ENCODE data around the gene TESK2. TPM values are rescaled to one million over a fixed set of nuclear protein-coding genes. Genes with fewer than 3 reads are reported as not detected.

The TESK2 gene
- total and polyA plus RNA-seq, 12 donors, result 1.1 to 21.4 (median 3.6) TPM

DNA sequence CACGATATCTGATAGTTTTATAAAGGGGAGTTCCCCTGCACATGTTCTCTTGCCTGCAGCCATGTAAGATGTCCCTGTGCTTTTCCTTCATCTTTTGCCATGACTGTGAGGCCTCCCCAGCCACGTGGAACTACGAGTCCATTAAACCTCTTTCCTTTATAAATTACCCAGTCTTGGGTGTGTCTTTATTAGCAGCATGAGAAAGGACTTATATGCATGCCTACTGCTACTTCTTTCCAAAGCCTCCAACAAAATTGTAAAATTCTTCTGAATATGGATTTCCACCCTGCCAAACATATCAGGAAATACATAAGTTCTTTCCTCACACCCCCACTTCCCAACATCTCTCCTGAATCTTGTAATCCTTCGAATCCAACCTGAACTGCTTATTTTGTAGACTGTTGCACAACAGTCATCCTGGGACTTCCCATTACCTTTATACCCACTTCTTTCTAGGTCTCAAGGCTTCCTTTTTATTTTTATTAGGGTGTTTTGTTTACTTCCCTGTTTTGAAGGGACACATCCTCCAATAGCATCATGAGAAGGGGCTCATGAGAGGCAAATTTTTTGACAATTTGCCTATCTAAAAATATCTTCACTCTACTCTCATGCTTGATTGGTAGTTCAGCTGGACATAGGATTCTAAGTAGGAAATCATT, 83.2 kb downstream of the TESK2 start:
- no peaks in the 10 kb centered on the region for H3K27me3 ChIP-seq
- TF ChIP-seq POLR2A (IDR thresholded peaks at IDR 0.05), result no peak
- TF ChIP-seq, protein P1, sequence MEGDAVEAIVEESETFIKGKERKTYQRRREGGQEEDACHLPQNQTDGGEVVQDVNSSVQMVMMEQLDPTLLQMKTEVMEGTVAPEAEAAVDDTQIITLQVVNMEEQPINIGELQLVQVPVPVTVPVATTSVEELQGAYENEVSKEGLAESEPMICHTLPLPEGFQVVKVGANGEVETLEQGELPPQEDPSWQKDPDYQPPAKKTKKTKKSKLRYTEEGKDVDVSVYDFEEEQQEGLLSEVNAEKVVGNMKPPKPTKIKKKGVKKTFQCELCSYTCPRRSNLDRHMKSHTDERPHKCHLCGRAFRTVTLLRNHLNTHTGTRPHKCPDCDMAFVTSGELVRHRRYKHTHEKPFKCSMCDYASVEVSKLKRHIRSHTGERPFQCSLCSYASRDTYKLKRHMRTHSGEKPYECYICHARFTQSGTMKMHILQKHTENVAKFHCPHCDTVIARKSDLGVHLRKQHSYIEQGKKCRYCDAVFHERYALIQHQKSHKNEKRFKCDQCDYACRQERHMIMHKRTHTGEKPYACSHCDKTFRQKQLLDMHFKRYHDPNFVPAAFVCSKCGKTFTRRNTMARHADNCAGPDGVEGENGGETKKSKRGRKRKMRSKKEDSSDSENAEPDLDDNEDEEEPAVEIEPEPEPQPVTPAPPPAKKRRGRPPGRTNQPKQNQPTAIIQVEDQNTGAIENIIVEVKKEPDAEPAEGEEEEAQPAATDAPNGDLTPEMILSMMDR (IDR thresholded peaks at IDR 0.05), result no peak
- 72 to 78% (median 77%) methylated on average over 4 of the region's 4 CpGs for WGBS, 4 donors
- no peak overlapping the region for H3K4me3 ChIP-seq
- no peaks in the 10 kb centered on the region for H3K9me3 ChIP-seq (replicated peaks in 1 of 3)
- H3K27ac ChIP-seq, result no peak overlapping the region
- DNase-seq, result no peak
- peaks cover 0 to 5% of the 10 kb centered on the region in 2 donors for H3K4me1 ChIP-seq (replicated peaks in 1 of 2)
- intact Hi-C loops (cut with DNase I), result no loop called here
- H3K36me3 ChIP-seq (replicated peaks in 1 of 2), result no peaks in the 10 kb centered on the region

GRCh38 chr1:45405636-45406035, 85.3 kb downstream of the TESK2 start:
- TF ChIP-seq, protein P1 (IDR thresholded peaks at IDR 0.05), result no peak
- no peak for TF ChIP-seq POLR2A (IDR thresholded peaks at IDR 0.05)
- Histone ChIP-seq H3K4me1 (replicated peaks in 1 of 2) (peaks cover 0 to 5% of the 10 kb centered on the region in 2 donors), H3K27ac (no peak overlapping the region), H3K4me3 (no peak overlapping the region), H3K9me3 (replicated peaks in 1 of 3) (no peaks in the 10 kb centered on the region), H3K27me3 (no peaks in the 10 kb centered on the region), H3K36me3 (replicated peaks in 1 of 2) (no peaks in the 10 kb centered on the region)
- WGBS, 4 donors, result 85 to 96% (median 91%) methylated on average over 2 of the region's 2 CpGs
- DNase-seq, result no peak
- intact Hi-C loops (cut with DNase I), result no loop called here

DNA sequence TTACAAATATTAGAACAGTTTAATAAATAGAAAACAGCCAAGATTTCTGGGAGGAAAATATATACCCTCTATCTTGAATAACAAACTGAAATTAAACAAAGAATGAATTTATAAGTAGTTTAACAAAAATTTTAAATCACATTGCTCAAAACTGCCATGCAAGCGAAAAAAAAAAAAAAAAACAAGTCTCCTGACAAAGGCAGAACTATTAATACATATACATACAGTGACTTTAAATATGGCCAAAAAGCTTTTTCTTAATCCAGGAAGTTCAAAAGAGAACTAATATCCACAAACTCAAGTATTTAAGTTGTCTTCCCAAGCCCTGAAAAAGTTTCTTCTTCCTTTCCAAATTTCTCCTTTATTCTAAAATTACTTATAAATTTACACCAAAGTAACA, 87.2 kb downstream of the TESK2 start:
- intact Hi-C loops (cut with DNase I), result no loop called here
- no peak for TF ChIP-seq POLR2A (IDR thresholded peaks at IDR 0.05)
- TF ChIP-seq, protein P1 (IDR thresholded peaks at IDR 0.05), result no peak
- Histone ChIP-seq H3K27ac (no peak overlapping the region), H3K36me3 (replicated peaks in 1 of 2) (no peaks in the 10 kb centered on the region), H3K9me3 (replicated peaks in 1 of 3) (no peaks in the 10 kb centered on the region), H3K27me3 (no peaks in the 10 kb centered on the region), H3K4me1 (replicated peaks in 1 of 2) (peaks cover 0 to 5% of the 10 kb centered on the region in 2 donors), H3K4me3 (no peak overlapping the region)
- no peak for DNase-seq
- 67 to 85% (median 79%) methylated on average over 1 of the region's 1 CpG for WGBS, 4 donors

- no peak for DNase-seq
- intact Hi-C loops (cut with DNase I), result no loop called here
- TF ChIP-seq POLR2A (IDR thresholded peaks at IDR 0.05), result no peak
- TF ChIP-seq, protein P1 (IDR thresholded peaks at IDR 0.05), result no peak
- Histone ChIP-seq H3K4me3 (no peak overlapping the region), H3K4me1 (replicated peaks in 1 of 2) (peaks cover 0 to 5% of the 10 kb centered on the region in 2 donors), H3K9me3 (replicated peaks in 1 of 3) (no peaks in the 10 kb centered on the region), H3K27ac (no peak overlapping the region), H3K36me3 (replicated peaks in 1 of 2) (no peaks in the 10 kb centered on the region), H3K27me3 (no peaks in the 10 kb centered on the region)
- 81 to 84% (median 83%) methylated on average over 3 of the region's 3 CpGs for WGBS, 4 donors
These were observed 87.7 kb downstream of the TESK2 start for GRCh38 chr1:45403298-45403697.

Data from adrenal gland (tissue), 12 donors.